ENCODE data around the gene YIPF5. TPM values are rescaled to one million over a fixed set of nuclear protein-coding genes. Genes with fewer than 3 reads are reported as not detected.

YIPF5 gene
- total and polyA plus RNA-seq, 11 donors = 4.1 to 43.9 (median 29.0) TPM

- no peaks in the 10 kb centered on the region for H3K36me3 ChIP-seq
- H3K27ac ChIP-seq = no peak overlapping the region
- ATAC-seq = no peak
- peaks cover 0 to 35% (median 0%) of the 10 kb centered on the region in 12 donors for H3K4me1 ChIP-seq
- peaks cover 0 to 7% (median 0%) of the 10 kb centered on the region in 9 donors for H3K27me3 ChIP-seq
- no peak for TF ChIP-seq CTCF (IDR thresholded peaks at IDR 0.05)
- TF ChIP-seq POLR2A (IDR thresholded peaks at IDR 0.05) = no peak
- no peaks in the 10 kb centered on the region for H3K9me3 ChIP-seq
- DNase-seq = no peak
- intact Hi-C loops (cut with DNase I) = no loop called here
- no peak overlapping the region for H3K4me3 ChIP-seq
Measured at GRCh38 chr5:144192661-144193060, 22.2 kb upstream of the YIPF5 start.

DNA sequence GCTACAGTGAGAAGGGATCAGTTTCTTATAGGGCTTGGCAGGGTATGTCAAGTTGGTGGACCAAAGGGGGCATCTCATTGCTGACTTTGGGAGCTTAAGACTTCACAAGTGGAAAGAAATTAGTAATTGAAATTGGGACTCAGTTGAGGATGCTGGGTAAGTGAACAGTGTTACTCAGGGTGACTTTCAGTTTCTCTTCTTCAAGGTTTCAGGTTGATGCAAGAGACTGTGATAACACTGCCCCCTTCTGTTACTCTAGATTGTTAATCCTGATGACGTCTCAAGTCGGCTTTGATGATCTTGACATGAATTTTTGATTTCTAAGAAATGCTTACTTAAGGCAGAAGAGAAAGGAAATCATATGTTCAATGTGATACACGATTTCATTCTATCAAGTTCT, 21.5 kb upstream of the YIPF5 start:
- 16 to 33% (median 23%) methylated on average over 3 of the region's 3 CpGs for WGBS, 4 donors
- H3K27me3 ChIP-seq = peaks cover 0 to 7% (median 0%) of the 10 kb centered on the region in 9 donors
- ATAC-seq (peak in 2 of 4 donors; percentile 52 to 71), DNase-seq (no peak)
- intact Hi-C loops (cut with DNase I) = no loop called here
- no peak overlapping the region for H3K27ac ChIP-seq
- H3K4me1 ChIP-seq = peaks cover 0 to 41% (median 0%) of the 10 kb centered on the region in 12 donors
- TF ChIP-seq POLR2A (IDR thresholded peaks at IDR 0.05) (no peak), CTCF (IDR thresholded peaks at IDR 0.05) (peak; percentile 7 to 50 (median 30))
- peak overlapping the region in 6 of 12 donors; percentile 12 to 32 (median 23) for H3K4me3 ChIP-seq
- H3K36me3 ChIP-seq = no peaks in the 10 kb centered on the region
- no peaks in the 10 kb centered on the region for H3K9me3 ChIP-seq

DNA sequence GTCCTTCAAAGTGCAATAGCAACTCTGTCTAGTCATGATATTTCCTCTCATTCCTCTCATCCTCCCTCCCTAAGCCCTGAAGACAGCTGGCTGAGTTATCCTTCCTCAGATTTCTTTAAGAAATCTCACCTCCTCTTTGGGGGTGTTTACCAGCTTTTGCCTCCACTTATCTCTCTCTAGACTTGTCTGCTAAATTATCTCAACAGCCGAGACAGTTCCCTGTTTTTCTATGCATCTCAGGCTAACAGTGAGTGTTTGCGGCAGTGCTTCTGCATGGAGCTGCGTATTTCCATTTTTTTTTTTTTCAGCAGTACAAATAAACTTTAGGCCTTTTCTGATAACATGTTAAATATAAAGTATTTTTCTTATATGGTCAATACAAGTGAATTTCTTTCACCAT, 21.1 kb upstream of the YIPF5 start:
- no peaks in the 10 kb centered on the region for H3K9me3 ChIP-seq
- peaks cover 0 to 41% (median 0%) of the 10 kb centered on the region in 12 donors for H3K4me1 ChIP-seq
- H3K36me3 ChIP-seq = no peaks in the 10 kb centered on the region
- ATAC-seq (no peak), DNase-seq (no peak)
- no peak for TF ChIP-seq CTCF (IDR thresholded peaks at IDR 0.05)
- no peak for TF ChIP-seq POLR2A (IDR thresholded peaks at IDR 0.05)
- 76 to 89% (median 88%) methylated on average over 3 of the region's 3 CpGs for WGBS, 4 donors
- H3K4me3 ChIP-seq = peak overlapping the region in 6 of 12 donors; percentile 12 to 32 (median 23)
- H3K27me3 ChIP-seq = peaks cover 0 to 7% (median 0%) of the 10 kb centered on the region in 9 donors
- no peak overlapping the region for H3K27ac ChIP-seq
- intact Hi-C loops (cut with DNase I) = no loop called here

DNA sequence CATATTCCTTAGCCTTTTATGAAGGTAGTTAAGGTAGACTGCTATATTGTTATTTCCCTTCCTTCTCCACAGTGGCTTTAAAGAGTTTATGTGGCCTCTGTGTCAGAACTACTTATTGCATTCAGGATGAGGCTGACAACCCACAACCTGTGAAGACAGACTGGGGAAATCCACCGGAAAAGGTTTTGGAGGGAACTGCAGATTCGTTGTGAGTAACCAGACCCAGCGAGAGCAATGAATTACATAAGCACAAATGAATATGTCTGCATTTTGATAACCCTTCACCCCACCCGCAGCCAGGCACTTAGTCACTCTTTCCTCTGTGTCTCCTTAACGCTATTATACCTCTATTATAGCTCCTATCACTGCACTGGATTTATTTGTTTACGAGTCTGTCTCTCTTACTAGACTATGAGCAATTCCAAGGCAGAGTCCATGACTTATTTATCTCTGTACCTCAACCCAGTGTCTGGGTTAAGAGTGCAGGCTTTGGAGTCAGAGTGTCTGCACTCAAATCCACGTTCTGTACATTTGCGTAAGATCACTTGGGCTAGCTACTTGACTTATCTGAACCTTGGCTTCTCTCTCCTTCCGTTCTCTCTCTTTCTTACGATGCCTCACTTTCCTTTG, 19.5 kb upstream of the YIPF5 start:
- Histone ChIP-seq H3K27ac (peak overlapping the region in 1 of 12 donors; percentile 68), H3K36me3 (no peaks in the 10 kb centered on the region), H3K27me3 (peaks cover 0 to 4% (median 0%) of the 10 kb centered on the region in 9 donors), H3K4me3 (no peak overlapping the region), H3K4me1 (peaks cover 0 to 41% (median 0%) of the 10 kb centered on the region in 12 donors), H3K9me3 (no peaks in the 10 kb centered on the region)
- intact Hi-C loops (cut with DNase I) = no loop called here
- DNase-seq = no peak
- WGBS, 4 donors = 62 to 71% (median 65%) methylated on average over 10 of the region's 10 CpGs
- peak in 1 of 4 donors; percentile 53 for ATAC-seq
- no peak for TF ChIP-seq POLR2A (IDR thresholded peaks at IDR 0.05)
- TF ChIP-seq CTCF (IDR thresholded peaks at IDR 0.05) = no peak

All from heart left ventricle (tissue), 16 donors.